NCI-H128 (cell line): ENCODE results near the gene ZNF333.
"Not testable (repeated sequence)": the region's sequence is repeated elsewhere in the genome, so short reads cannot be mapped to it uniquely, and the experiment has no call there.

Experiments used
- DNase-seq: peaks from one replicate; lab custom pipeline; 2025; ENCODE audit not compliant: unreplicated experiment; lab: John Stamatoyannopoulos, UW

ZNF333 gene

DNA sequence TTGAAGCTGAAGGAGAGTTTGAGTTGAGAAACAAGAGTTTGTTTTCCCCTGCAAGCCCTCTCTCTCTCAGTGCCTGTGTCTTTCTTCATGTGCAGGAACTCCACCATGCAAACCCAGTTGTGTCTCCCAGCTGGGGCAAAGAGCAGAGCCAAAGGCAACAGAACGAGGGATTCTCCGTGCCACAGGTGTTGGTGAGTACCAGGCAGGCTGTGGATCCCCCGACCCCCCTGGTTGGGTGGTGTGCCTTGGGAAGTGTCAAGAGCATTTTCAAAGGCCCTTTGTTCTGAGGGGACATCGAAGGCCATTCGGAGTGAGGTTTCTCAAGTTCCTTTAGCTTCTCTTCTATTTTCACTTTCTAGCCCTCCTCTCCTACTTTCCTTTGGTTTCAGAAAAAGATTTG, 5.6 kb downstream of the ZNF333 start:
- no peak for DNase-seq

DNA sequence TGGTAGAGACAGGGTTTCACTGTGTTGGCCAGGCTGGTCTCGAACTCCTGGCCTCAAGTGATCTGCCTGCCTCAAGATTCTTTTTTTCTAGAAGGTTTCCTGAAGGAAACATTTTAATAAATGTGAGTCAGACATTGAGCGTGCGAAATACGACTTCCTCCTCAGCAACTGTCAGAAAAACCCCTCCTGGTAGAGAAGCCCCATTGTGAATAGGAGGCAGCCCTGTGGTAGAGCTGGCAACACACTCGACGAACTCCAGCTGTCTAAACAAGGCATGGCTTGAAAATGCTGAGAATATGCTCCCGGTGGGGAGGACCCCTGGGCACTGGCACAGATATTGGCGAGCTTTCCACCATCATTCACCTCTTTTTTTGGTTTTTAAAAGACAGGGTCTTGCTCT, 9.8 kb downstream of the ZNF333 start:
- no peak for DNase-seq

DNA sequence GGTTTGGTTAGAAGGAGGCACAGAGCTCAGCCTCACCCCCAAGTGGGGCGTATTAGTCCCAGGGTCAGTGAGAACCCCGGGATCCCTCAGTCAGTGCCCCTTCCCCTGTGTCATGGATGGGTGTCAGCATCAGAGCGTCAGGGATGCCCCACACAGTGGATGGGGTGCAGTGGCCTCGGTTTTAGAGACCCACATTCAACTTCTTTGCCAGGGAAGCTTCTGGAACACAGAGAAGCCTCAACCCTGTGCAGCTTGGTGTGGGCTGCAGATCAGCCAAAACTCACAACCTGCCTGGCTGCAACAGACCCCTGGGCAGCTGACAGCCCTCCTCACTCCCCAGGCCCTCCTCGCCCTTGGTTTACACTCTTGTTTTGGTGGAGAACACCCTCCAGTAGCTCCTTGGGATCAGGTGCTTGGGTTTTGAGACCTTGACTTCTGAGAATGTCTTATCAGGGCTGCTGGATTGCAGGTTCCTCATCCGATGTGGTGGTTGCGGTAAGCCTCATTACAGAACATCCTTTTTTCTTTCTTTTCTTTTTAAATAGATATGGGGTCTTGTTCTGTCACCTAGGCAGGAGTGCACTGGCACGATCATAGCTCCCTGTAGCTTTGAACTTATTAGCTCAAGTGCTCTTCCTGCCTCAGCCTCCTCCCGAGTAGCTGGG, 11.0 kb downstream of the ZNF333 start:
- no peak for DNase-seq

DNA sequence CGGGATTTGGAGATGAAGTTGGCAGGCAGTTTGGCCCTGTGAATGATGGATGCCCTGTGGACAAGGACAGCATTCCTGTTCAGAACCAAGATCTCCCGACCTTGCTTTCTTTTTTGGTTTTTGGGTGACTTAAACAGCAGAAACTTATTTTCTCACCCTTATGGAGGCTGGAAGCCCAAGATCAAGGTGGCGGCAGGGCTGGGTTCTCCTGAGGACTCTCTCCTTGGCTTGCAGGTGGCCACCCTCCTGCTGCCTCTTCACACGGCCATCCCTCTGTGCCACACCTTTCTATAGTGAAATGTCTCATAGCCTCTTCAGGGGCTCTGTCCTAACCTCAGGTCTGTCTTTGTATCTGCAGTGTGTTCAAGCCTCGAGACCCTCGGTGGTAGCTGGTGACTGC, 14.0 kb downstream of the ZNF333 start:
- no peak for DNase-seq

DNA sequence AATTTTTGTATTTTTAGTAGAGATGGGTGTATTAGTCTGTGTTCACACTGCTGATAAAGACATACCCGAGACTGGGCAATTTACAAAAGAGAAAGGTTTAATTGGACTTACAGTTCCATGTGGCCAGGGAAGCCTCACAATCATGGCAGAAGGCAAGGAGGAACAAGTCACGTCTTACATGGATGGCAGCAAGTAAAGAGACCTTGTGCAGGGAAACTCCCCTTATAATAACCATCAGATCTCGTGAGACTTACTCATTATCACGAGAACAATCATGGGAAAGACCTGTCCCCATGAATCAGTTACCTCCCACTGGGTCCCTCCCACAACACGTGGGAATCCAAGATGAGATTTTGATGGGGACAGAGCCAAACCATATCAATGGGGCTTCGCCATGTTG, 14.6 kb downstream of the ZNF333 start:
- DNase-seq: no peak

DNA sequence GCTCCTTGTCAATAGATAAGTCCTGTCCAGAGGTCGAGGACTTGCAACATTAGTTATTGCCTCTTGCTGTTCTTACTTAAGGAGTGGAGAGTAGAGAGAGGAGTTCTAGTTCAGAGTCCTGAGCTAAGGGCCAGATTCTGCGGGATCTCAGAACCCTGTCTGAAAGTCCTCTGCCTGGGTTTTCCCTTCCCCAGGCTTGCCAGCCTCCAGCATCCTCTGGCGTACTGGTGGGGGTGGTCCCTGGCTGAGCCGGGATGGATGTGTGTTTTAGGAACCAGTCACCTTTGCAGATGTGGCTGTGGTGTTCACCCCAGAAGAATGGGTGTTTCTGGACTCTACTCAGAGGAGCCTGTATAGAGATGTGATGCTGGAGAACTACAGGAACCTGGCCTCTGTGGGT, 26.0 kb downstream of the ZNF333 start:
- DNase-seq: no peak

DNA sequence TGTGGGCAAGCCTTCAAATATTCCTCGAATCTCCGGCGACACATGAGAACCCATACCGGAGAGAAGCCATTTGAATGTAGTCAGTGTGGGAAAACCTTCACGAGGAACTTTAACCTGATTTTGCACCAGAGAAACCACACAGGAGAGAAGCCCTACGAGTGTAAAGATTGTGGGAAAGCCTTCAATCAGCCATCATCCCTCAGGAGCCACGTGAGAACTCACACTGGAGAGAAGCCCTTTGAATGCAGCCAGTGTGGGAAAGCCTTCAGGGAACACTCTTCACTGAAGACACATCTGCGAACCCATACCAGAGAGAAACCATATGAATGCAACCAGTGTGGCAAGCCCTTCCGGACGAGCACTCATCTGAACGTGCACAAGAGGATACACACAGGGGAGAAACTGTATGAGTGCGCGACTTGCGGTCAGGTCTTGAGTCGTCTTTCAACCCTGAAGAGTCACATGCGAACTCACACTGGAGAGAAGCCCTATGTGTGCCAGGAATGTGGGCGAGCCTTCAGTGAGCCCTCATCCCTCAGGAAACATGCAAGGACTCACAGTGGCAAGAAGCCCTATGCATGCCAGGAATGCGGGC, 28.8 kb downstream of the ZNF333 start:
- DNase-seq: no peak

DNA sequence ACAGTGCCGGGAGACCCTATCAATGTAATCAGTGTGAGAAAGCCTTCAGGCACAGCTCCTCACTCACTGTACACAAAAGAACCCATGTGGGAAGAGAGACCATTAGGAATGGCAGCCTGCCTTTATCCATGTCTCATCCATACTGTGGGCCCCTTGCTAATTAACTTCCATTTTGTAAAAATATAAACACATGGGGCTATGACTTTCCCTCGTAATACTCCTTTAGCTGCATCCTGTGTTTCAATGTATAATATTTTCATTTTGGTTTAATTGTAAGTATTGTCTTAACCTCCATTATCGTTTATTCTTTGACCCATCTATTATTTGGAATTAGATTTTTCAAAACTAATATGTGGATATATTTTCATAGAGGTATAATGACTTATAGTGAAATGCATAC, 29.3 kb downstream of the ZNF333 start:
- no peak for DNase-seq

DNA sequence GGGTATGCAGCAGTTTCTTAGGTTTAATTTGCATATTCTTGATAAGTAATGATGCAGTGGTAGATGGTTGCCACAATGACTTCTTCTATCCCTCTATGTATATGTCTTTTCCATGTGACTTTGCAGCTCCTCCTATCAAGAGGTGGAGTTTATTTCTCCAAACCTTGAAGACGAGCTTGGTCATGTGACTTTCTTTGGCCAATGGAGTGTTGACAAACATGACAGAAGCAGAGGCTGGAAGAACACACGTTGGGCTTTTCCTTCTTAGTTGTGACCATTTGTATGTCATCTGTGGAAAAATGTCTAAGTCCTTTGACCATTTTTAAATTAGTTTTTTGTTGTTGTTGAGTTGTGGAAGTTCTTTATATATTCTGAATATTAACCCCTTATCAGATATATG, 32.3 kb downstream of the ZNF333 start:
- DNase-seq: no peak

DNA sequence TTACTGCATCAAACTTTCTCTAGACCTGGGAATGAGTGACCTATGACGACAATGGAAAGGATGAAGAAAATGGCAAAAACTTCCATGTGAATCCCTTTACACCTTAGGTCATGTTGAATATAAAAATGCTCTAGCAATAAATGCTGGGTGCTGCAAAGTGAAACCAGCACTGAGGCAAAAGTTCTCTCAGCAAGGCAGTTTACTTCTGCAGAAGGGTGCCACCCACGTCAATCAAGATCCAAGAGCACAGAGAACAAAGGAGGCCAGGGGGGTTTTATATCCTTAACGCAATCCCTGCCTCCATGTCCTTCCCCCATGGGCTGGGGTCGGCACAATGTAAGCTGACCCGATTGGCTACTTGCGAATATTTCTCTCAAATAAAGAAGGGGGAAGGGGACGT, 38.7 kb downstream of the ZNF333 start:
- no peak for DNase-seq

DNA sequence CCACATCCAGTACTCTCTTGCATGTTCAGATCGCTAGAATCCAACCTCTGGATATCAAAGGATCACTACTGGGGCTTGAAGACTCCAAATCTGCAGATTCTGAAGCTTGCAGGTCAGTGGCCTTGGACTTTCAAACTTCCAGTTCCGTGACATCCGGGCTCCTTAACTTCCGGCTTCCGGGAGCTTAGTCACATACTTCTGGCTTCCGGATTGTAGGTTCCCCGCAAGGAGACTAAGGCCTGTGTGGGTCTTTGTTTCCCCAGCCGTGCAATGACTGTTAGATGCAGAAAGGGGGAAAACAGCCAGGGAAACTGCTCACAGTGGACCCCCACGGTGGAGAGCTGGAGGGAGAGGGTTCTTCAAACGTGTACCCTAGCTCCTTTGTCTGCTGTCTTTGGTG, 41.4 kb downstream of the ZNF333 start:
- no peak for DNase-seq

DNA sequence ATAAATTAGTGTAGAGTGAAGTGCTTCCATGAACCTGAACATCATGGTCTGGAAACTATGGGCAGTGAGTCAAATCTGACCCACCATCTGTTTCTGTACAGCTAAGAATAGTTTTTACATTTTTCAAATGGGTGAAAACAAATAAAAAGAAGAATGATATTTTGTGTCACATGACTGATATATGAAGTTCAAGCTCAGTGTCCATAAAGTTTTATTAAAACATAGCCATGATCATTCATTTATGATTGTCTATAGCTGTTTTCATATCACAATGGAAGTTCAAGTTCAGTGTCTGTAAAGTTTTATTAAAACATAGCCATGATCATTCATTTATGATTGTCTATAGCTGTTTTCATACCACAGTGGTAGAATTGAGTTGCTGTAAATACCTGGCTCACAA, 42.7 kb downstream of the ZNF333 start:
- DNase-seq: no peak

DNA sequence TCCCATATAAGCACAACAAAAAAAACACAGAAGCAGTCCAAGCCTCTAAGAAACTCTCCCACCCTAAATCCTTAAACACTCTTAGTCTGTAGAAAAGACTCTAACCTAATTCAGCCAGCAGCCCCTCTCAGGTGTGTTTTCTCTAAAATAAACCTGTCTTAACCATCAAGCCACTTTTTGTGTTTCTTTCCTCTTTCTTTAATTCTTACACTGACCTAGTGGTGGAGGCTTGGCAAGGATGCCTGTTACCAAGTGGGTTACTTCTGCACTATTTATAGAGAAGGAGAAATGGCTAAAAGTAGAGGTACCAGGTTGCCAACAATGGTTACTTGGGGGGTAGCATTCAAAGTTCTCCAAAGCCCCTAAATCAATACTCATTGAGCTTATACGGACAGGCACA, 43.7 kb downstream of the ZNF333 start:
- no peak for DNase-seq

DNA sequence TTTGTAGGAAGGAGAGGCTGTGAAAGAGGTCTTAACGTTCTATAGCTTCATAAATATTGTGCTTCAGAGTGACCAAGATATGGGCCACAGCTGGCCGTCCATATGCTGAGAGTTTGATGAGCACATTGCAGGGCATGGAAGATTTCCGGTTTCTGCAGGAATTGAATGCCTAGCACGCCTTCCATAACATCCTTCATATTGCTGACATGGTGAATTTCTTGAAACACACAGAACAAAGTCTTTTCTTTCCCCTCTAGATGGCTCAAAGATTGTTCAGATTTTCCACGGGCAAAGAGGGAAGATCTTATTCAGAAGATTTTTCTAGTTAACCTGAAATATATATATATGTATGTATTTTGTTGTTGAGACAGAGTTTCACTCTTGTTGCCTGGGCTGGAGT, 46.1 kb downstream of the ZNF333 start:
- no peak for DNase-seq

DNA sequence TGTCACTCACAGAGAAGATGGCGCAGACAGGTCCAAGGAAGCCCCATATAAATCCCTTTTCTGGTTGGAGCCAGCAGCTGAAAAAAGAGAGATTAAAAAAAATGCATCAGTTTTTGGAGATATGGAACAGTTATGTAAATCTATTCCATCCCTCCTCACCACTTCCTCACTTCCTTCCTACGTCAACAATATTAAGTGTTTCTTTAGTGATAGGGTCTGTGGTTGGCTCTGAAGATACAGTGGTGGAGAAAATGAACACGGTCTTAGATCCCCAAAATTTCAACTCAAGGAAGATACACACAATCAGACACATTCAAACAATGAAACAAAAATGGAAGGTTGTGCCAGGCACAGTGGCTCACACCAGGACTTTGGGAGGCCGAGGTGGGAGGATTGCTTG, 57.0 kb downstream of the ZNF333 start:
- DNase-seq: no peak

DNA sequence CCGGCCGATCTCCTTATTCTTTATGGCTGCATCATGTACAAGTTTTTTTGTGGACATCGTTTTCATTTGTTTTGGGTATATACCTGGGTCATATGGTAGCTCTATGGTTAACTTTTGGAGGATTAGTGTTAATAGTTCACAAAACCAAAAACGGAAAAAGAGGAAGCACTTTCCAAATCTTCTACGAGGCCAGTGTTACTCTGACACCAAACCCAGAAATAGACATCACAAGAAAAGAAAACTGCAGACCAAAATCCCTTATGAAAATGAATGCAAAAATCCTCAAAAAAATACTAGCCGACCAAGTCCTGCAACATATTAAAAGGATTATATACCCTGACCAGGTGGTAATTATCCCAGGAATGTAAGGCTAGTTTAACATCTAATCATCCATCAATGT, 58.8 kb downstream of the ZNF333 start:
- no peak for DNase-seq

DNA sequence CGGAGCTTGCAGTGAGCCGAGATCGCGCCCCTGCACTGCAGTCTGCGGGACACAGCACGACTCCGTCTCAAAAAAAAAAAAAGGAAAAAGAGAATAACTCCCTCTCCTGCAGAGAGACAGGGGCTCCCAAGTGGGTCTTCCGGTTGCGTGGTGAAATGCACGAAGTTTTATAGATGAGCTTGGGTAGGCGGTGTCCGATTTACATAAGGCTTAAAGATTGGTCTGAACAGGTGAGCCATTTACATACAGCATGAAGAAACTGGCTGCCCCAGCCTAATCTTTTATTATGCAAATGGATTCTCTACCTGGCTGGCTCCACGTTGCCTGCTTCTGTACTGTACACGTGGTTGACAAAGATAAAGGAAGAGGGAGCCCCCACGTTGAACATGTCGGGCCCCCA, 69.0 kb downstream of the ZNF333 start:
- peak; percentile 3 for DNase-seq

DNA sequence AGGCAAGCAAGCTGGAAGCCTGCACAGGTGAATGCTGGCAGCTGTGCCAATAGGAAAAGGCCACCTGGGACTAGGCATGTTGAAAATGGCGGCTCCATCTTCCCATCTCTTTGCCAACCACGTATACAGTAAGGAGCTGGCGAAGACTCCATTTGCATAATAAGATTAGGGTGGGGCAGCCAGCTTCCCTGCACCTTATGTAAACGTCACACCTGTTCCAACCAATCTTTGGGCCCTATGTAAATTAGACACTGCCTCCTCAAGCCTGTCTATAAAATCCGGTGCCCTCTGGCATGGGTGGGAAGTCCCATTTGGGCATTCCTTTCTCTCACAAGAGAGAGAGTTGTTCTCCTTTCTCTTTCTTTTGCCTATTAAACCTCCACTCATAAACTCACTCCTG, 71.8 kb downstream of the ZNF333 start:
- no peak for DNase-seq

DNA sequence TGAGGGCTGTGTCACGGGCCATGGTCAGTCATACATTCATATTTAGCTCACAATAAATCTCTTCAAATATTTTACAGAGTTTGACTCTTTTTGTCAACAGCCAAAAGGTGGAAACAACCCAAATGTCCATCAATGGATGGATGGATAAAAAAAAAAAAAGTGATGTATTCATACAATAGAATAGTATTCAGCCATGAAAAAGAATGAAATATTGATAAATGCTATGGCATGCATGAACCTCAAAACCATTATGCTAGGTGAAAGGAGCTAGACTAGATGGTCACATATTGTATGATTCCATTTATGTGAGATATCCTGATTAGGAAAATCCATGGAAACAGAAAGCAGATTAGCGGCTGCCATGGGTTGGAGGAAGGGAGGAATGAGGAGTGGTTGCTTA, 72.3 kb downstream of the ZNF333 start:
- no peak for DNase-seq

DNA sequence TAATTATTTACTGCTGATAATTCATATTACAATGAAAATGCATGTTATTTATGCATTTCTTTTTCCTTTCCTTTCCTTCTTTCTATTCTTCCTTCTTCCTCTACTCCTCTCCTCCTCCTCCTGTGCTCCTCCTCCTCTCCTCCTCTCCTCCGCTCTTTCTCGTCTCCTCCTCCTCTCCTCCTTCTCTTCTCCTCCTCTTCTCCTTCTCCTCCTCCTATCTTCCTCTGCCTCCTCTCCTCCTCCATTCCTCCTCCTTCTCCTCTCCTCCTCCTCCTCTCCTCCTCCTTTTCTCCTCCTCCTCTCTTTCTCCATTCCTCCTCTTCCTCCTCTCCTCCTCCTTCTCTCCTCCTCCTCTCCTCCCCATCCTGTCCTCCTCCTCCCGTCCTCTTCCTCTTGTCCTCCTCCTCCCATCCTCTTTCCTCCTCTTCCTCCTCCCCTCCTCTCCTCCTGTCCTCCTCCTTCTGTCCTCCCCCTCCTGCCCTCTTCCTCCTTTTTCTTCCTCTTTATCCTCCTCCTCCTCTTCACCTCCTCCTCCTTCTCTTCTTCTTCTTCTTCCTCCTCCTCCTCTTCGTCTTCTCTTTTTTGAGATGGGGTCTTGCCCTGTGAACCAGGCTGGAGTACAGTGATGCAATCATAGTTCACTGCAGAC, 73.8 kb downstream of the ZNF333 start:
- DNase-seq: no peak

DNA sequence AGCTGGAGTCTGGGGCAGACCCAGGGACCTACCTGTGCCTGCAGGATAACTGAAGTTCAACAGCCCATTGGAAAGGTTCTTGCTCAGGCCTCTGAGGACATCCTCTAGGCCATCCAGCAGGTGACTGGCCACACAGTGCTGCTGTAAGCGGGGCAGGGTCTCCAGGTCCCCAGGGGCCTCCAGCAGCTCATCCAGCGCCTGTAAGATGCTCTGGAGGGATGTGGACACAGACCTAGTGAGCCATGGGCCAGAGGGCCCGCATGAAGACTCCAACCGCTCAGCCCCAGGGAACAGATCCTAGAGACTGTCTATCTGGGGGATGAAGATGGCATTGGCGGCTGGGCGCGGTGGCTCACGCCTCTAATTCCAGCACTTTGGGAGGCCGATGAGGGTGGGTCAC, 74.6 kb downstream of the ZNF333 start:
- DNase-seq: no peak

DNA sequence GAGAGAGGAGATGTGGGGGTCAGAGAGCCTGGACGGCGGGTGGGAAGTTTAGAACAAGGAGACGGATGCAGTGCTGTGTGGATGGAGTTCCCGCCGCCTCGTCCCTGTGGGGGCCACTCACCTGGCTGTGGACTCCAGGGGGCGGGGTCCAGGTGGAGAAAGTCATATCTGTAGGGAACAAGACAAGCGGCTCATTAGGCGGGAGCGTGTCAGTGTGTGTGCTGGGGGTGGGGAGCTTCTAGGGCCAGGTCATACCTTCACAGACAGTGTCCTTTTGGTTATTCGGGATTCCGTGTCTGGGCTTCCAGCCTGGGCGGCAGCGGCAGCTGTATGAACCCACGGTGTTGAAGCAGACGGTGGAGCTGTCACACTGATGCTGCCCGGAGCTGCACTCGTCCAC, 75.6 kb downstream of the ZNF333 start:
- DNase-seq: not testable (repeated sequence)

DNA sequence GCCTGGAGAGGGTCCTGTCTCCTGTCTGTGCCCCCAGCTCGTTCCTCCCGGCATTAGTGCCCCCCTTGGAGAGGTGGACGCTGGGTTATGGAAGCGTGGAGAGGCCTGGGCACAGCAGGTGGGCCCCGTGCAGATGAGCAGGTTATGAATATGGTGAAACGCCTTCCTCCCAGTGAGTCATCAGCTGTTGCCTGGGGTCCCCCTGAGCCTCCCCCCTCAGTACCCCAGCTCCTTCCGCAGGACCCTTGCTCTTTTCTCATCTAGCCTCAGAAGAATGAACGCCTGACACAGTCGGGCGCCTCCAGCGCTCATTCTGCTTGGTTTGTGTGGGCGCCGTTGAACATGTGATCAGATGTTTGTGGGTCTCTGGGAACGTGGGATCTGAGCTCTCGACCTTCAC, 76.0 kb downstream of the ZNF333 start:
- DNase-seq: not testable (repeated sequence)
